Measurements from ENCODE around the gene RMI2. TPM values are rescaled to one million over a fixed set of nuclear protein-coding genes. Genes with fewer than 3 reads are reported as not detected.

The RMI2 gene
- total RNA-seq: 1.7 and 5.3 TPM in 2 replicates

DNA sequence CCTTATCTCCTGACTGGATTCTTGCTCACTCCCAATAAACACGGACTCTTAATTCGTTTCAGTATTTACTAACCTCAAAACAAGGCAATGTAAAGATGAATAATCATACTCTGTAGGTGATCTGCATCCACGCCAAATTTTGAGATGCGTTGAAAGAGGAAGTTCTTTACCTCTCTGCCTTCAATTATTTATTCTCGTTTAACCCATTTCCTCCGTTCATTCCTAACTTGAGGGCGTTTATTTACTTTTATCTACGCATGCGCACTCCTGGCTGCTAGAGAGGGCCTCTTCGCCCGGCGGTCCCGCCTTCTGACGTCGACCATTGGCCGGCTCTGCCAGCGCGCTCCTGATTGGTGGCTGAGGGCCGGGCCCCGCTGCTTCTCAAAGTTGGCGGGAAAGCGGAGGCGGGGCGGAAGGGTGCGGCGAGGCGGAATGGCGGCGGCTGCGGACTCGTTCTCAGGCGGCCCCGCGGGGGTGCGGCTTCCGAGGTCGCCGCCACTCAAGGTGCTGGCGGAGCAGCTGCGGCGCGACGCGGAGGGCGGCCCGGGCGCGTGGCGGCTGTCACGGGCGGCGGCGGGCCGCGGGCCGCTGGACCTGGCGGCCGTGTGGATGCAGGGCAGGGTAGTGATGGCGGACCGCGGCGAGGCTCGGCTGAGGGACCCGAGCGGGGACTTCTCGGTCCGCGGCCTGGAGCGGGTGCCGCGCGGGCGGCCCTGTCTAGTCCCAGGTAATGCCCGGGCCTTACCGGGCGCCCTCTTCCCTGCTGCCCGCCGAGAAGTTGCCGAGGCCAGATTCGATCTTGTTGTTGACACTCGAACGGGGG lies at the start of gene RMI2:
TSS of gene RMI2 (plus strand) at position 420 of the 823 bp plus-strand sequence. CDS start at position 433, 13 bp downstream.

Other genes starting within 250 kb of the RMI2 start
- 0.64 and 1.7 TPM in 2 replicates for gene SOCS1, start 89.3 kb upstream of the RMI2 start, total RNA-seq
- gene TNP2, start 76.1 kb upstream of the RMI2 start, total RNA-seq: not detected in 2 replicates
- not detected in 2 replicates for gene PRM3, start 71.8 kb upstream of the RMI2 start, total RNA-seq
- not detected in 2 replicates for gene PRM2, start 69.0 kb upstream of the RMI2 start, total RNA-seq
- not detected in 2 replicates for gene PRM1, start 64.1 kb upstream of the RMI2 start, total RNA-seq
- 74.6 and 109 TPM in 2 replicates for gene LITAF, start 241.5 kb downstream of the RMI2 start, total RNA-seq